Peyer's patch (tissue), 4 donors: ENCODE results near the gene SPOCK3. TPM values are rescaled to one million over a fixed set of nuclear protein-coding genes. Genes with fewer than 3 reads are reported as not detected.

Source experiments
- DNase-seq, 3 donors: peaks; one replicate each; pipeline ENCODE4 v3.0.0-alpha.2; 2017 to 2019
- H3K27ac ChIP-seq, 4 donors: fragments of 200-600 bp; sonication (generic); one replicate each; pipeline ENCODE4 v1.5.1; 2016 to 2019
- H3K27me3 ChIP-seq, 2 donors: fragments of 200-600 bp; sonication (generic); one replicate each; pipeline ENCODE4 v1.5.1; 2019
- H3K36me3 ChIP-seq, 3 donors: fragments of 200-600 bp; sonication (generic); one replicate each; pipeline ENCODE4 v1.5.1; 2016 to 2019
- H3K4me1 ChIP-seq, 4 donors: fragments of 200-600 bp; sonication (generic); one replicate each; pipeline ENCODE4 v1.5.1; 2016 to 2019
- H3K4me3 ChIP-seq, 4 donors: fragments of 200-600 bp; sonication (generic); 1 replicate in 3 of 4; 2 replicates in 1 of 4; pipeline ENCODE4 v1.5.1; 2016 to 2019; ENCODE audit warnings: mild to moderate bottlenecking in 1 of 4
- H3K9me3 ChIP-seq, 4 donors: fragments of 200-600 bp; sonication (generic); one replicate each; pipeline ENCODE4 v1.5.1; 2016 to 2019; ENCODE audit warnings: mild to moderate bottlenecking in 1 of 4
- POLR2A ChIP-seq, 2 donors: fragments of 450-650 bp; IDR thresholded peaks; one replicate each; pipeline ENCODE4 v1.5.1; 2017; ENCODE audit warnings: antibody characterized with exemption in 2 of 2, mild to moderate bottlenecking in 2 of 2, moderate library complexity in 2 of 2
- total RNA-seq, 4 donors: library from RNA; depleted of rRNA; stranded (reverse); fragments of >200 nt; gene quantifications; one replicate each; pipeline ENCODE4 v1.1.0, GENCODE V29; 2016
- TF ChIP-seq, protein P1 (sequence below), 6 experiments: fragments of 450-650 bp in 4 of 6; fragments of 200-600 bp in 2 of 6; sonication (generic) in 1 of 6; IDR thresholded peaks; one replicate each; pipeline ENCODE4 v1.5.1; 2017 to 2019; ENCODE audit warnings: antibody characterized with exemption in 6 of 6, mild to moderate bottlenecking in 3 of 6, moderate library complexity in 1 of 6

The SPOCK3 gene
- total RNA-seq, 4 donors from 2014 or later = 1.7 TPM; not detected in 3

DNA sequence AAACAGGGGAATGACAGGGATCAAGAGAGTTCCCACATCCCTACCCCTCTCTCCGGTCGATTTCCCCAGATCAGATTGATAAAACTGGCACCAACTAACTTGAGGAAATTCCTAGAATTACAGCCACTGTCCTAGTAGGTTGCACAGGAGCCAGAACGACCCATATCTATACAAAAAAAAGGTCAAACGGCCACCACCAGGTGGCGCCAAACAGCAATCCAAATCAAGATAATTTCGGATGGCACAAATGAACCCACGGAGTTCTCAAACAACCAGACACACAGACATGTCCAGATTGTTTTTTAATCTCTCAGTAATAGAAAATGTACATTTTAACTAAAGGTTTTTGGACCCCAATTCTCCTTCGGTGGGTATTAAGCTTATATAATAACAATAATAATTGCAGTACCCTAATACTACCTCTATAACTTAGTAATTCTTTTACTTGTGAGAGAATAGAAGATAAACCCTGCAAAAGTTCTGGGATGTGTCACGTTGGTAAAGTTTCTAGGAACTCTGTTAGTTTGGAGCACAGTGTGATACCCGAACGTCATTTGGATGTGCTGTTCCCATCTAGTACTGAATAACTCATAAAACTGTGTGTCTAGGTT, 212.6 kb downstream of the SPOCK3 start:
- Histone ChIP-seq H3K36me3 (no peaks in the 10 kb centered on the region), H3K27ac (no peak overlapping the region), H3K27me3 (no peaks in the 10 kb centered on the region), H3K4me1 (no peaks in the 10 kb centered on the region), H3K9me3 (no peaks in the 10 kb centered on the region), H3K4me3 (no peak overlapping the region)
- TF ChIP-seq, protein P1, sequence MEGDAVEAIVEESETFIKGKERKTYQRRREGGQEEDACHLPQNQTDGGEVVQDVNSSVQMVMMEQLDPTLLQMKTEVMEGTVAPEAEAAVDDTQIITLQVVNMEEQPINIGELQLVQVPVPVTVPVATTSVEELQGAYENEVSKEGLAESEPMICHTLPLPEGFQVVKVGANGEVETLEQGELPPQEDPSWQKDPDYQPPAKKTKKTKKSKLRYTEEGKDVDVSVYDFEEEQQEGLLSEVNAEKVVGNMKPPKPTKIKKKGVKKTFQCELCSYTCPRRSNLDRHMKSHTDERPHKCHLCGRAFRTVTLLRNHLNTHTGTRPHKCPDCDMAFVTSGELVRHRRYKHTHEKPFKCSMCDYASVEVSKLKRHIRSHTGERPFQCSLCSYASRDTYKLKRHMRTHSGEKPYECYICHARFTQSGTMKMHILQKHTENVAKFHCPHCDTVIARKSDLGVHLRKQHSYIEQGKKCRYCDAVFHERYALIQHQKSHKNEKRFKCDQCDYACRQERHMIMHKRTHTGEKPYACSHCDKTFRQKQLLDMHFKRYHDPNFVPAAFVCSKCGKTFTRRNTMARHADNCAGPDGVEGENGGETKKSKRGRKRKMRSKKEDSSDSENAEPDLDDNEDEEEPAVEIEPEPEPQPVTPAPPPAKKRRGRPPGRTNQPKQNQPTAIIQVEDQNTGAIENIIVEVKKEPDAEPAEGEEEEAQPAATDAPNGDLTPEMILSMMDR (IDR thresholded peaks at IDR 0.05) = peak; percentile 21 to 73 (median 54)
- no peak for TF ChIP-seq POLR2A (IDR thresholded peaks at IDR 0.05)
- DNase-seq = peak; percentile 31 to 82 (median 56)

DNA sequence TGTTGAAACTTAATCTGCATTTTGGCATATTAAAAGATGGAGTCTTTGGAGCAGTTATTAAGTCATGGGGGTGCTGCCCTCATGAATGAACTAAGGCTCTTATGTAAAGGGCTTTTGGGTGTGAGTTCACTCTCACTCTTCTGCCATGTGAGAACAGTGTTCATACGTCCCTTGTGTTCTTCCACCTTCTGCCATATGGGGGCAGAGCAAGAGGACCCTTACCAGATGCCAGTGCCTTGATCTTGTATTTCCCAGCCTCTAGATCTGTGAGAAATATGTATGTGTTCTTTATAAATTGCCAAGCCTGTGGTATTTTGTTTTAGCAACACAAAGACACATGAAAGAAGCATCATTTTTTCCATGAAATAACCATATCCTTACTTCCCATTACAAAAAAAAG, 213.9 kb downstream of the SPOCK3 start:
- Histone ChIP-seq H3K9me3 (no peaks in the 10 kb centered on the region), H3K4me3 (no peak overlapping the region), H3K4me1 (no peaks in the 10 kb centered on the region), H3K27ac (no peak overlapping the region), H3K36me3 (no peaks in the 10 kb centered on the region), H3K27me3 (no peaks in the 10 kb centered on the region)
- no peak for TF ChIP-seq POLR2A (IDR thresholded peaks at IDR 0.05)
- TF ChIP-seq, protein P1 (IDR thresholded peaks at IDR 0.05) = no peak
- no peak for DNase-seq

DNA sequence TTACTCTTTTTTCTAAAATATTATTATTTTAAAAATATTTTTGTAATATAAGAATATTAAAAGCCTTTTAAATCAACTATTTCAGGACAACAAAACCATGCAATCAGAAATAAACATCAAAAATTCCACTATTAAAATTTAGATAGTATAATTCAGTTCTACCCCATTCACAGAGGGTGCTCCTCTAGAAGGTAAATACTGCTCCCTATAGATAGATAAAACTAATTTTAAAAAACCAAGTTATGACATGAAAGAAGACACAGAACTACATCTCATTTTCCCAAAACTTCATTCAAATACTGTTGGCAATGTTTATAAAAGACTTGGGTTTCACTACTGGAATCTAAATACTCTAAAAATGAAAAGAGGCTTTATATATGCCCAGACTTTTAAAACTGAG, 219.3 kb downstream of the SPOCK3 start:
- DNase-seq = no peak
- no peak overlapping the region for H3K27ac ChIP-seq
- no peaks in the 10 kb centered on the region for H3K9me3 ChIP-seq
- no peak overlapping the region for H3K4me3 ChIP-seq
- TF ChIP-seq POLR2A (IDR thresholded peaks at IDR 0.05) = no peak
- TF ChIP-seq, protein P1 (IDR thresholded peaks at IDR 0.05) = no peak
- H3K4me1 ChIP-seq = no peaks in the 10 kb centered on the region
- no peaks in the 10 kb centered on the region for H3K36me3 ChIP-seq
- H3K27me3 ChIP-seq = no peaks in the 10 kb centered on the region

DNA sequence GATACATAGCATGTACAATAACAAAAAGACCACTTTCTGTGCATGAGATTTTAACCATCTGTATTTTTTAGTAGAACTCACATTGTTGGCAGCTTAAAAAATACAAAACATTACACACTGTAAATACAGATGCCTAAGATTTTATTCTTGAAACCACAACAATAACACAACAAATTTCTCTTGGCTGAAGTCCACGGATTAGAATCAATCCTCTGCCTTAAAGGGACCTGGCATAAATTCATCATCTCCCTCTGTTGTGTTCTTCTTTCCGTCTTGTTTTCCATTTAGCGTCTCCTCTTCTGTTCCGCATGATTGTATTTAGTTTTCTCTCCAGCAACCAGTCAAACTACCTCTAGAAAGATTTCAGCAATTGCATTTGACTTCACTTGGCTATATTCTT, 231.0 kb downstream of the SPOCK3 start:
- H3K4me1 ChIP-seq = no peaks in the 10 kb centered on the region
- no peak for TF ChIP-seq POLR2A (IDR thresholded peaks at IDR 0.05)
- TF ChIP-seq, protein P1 (IDR thresholded peaks at IDR 0.05) = no peak

DNA sequence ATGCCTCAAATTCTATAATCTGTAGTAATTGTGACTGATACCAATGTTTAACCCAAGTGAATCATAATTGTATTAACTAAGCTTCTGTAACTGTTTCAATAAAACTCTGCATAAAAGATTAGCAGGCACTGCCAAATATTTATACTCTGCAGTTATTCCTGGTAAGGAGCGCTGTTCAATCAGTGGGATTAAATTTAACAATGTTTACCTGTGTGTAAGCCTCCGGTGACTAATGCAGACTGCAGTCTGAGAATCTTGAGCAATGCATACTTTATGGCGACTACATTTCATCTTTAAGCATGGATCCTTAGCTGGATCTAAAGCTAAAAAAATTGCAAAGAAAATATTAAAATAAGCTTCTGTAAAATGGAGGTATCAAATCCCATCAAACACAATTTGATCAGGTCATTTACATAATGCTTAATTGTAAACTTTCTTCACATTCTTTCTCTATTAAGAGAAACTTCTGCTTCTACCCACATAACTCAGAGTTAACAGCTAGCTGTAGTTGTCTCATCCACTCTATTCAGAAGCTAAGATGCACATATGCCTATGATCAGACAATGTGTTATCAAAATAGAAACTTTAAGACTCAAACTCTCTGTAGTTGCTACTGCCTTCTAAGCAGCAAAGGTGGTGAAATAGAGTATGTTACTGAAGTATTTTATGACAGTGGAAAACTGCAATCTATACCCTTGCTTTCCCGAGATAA, 234.0 kb downstream of the SPOCK3 start:
- TF ChIP-seq POLR2A (IDR thresholded peaks at IDR 0.05) = no peak
- TF ChIP-seq, protein P1 (IDR thresholded peaks at IDR 0.05) = no peak
- Histone ChIP-seq H3K4me1 (no peaks in the 10 kb centered on the region), H3K27ac (no peak overlapping the region), H3K27me3 (no peaks in the 10 kb centered on the region), H3K4me3 (no peak overlapping the region), H3K36me3 (no peaks in the 10 kb centered on the region), H3K9me3 (no peaks in the 10 kb centered on the region)
- DNase-seq = no peak

More for the DNA sequence above, 231.0 kb downstream of the SPOCK3 start:
- no peak overlapping the region for H3K4me3 ChIP-seq
- H3K27ac ChIP-seq = no peak overlapping the region
- no peaks in the 10 kb centered on the region for H3K27me3 ChIP-seq
- H3K36me3 ChIP-seq = no peaks in the 10 kb centered on the region
- no peak for DNase-seq
- H3K9me3 ChIP-seq = no peaks in the 10 kb centered on the region
